Measurements from ENCODE around the gene GZF1.
A peak's percentile ranks its signal among the peaks of the same experiment; 100 is the strongest.

DNA sequence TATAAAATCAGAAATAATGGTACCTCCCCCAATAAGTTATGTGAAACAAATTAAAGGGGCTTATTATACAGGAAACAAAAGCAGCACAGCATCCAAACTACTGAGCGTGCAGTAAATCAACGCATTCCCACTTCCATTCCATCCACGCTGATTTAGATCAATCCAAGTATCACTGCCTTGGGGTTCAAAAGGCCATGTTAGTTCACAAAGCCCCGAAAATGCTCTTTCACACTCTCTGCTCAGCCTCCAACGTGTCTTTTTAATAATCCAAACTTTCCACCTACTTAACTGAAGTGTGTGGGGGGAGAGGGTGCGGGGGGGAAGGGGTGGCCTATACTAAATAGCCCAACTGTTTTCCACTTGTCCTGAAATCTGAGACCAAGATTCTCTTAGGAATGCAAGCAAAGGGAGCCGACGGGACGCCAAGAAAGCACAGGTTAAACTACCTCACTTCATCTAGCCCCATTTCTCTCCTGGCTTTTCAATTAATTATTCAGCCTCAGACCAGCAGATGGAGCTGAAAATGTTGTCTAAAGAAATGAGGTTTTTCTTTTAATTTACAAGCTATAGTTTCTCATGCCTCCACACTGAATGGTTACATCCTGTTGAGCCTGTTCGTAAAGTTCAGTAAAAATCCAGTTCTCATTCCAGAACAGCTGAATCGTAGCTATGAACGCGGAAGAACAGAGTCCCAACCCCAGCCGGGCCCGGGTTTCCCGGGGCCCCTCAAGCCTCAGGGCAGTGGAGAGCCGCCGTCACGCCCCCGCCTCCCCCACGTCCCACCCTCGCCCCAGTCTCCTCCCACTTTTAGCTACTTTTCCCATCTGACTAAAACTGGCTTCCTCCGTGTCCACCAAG, 12.4 kb upstream of the GZF1 start:
- TF ChIP-seq JUND (IDR thresholded peaks at IDR 0.05) = no peak
- TF ChIP-seq, protein P1, sequence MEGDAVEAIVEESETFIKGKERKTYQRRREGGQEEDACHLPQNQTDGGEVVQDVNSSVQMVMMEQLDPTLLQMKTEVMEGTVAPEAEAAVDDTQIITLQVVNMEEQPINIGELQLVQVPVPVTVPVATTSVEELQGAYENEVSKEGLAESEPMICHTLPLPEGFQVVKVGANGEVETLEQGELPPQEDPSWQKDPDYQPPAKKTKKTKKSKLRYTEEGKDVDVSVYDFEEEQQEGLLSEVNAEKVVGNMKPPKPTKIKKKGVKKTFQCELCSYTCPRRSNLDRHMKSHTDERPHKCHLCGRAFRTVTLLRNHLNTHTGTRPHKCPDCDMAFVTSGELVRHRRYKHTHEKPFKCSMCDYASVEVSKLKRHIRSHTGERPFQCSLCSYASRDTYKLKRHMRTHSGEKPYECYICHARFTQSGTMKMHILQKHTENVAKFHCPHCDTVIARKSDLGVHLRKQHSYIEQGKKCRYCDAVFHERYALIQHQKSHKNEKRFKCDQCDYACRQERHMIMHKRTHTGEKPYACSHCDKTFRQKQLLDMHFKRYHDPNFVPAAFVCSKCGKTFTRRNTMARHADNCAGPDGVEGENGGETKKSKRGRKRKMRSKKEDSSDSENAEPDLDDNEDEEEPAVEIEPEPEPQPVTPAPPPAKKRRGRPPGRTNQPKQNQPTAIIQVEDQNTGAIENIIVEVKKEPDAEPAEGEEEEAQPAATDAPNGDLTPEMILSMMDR (IDR thresholded peaks at IDR 0.05; ENCODE audit: low read depth, low read length, missing input control) = peak; percentile 41
- no peak for TF ChIP-seq GABPA (IDR thresholded peaks at IDR 0.05 in 1 of 2, conservative IDR thresholded peaks at IDR 0.05 in 1 of 2)
- TF ChIP-seq, protein P2, sequence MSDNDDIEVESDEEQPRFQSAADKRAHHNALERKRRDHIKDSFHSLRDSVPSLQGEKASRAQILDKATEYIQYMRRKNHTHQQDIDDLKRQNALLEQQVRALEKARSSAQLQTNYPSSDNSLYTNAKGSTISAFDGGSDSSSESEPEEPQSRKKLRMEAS (IDR thresholded peaks at IDR 0.05) = no peak
- no peak for TF ChIP-seq YY1 (IDR thresholded peaks at IDR 0.05)
- no peak for TF ChIP-seq SP1 (IDR thresholded peaks at IDR 0.05)

All from liver (tissue), 3 donors.